Activated T-helper 1 cell treated with Interleukin-2 at 50 U/mL for 16 hours (primary cell): ENCODE data around the gene MATN3.
"Not testable (repeated sequence)": the region's sequence is repeated elsewhere in the genome, so short reads cannot be mapped to it uniquely, and the experiment has no call there.

Experiments used
- DNase-seq: peaks from one replicate; pipeline ENCODE4 v3.0.0-alpha.2; 2020; ENCODE audit warnings: low read depth

Gene MATN3

GRCh38 chr2:20012282-20013125, at the start of gene MATN3:
MATN3 (minus strand) TSS chr2:20012668; CDS start chr2:20012631, 37 bp downstream.
- DNase-seq, result no peak

- DNase-seq, result no peak
Measured at GRCh38 chr2:20061940-20062339, 49.5 kb upstream of the MATN3 start.

- no peak for DNase-seq
Measured at GRCh38 chr2:20061476-20061875, 49.0 kb upstream of the MATN3 start.

GRCh38 chr2:20060106-20060505, 47.6 kb upstream of the MATN3 start:
- no peak for DNase-seq

GRCh38 chr2:20057268-20057667, 44.8 kb upstream of the MATN3 start:
- DNase-seq, result no peak

GRCh38 chr2:20054931-20055330, 42.5 kb upstream of the MATN3 start:
- no peak for DNase-seq

GRCh38 chr2:20054119-20054518, 41.7 kb upstream of the MATN3 start:
- no peak for DNase-seq

- DNase-seq, result no peak
Measured at GRCh38 chr2:20052861-20053281, 40.4 kb upstream of the MATN3 start.

GRCh38 chr2:20052229-20052851, 39.9 kb upstream of the MATN3 start:
- DNase-seq, result no peak

GRCh38 chr2:20051532-20052228, 39.2 kb upstream of the MATN3 start, which contains the start of gene LAPTM4A:
LAPTM4A (minus strand) TSS chr2:20051628; CDS start chr2:20051520, 108 bp downstream.
- peak; percentile 95 for DNase-seq

- no peak for DNase-seq
Measured at GRCh38 chr2:20050646-20051531, 38.4 kb upstream of the MATN3 start.

GRCh38 chr2:20050104-20050645, 37.7 kb upstream of the MATN3 start:
- DNase-seq, result no peak

GRCh38 chr2:20049637-20050036, 37.2 kb upstream of the MATN3 start:
- DNase-seq, result no peak

GRCh38 chr2:20048488-20049448, 36.3 kb upstream of the MATN3 start:
- no peak for DNase-seq

- DNase-seq, result not testable (repeated sequence)
Measured at GRCh38 chr2:20045712-20046292, 33.3 kb upstream of the MATN3 start.

- DNase-seq, result no peak
Measured at GRCh38 chr2:20044778-20045177, 32.3 kb upstream of the MATN3 start.

- no peak for DNase-seq
Measured at GRCh38 chr2:20042531-20042930, 30.1 kb upstream of the MATN3 start.

GRCh38 chr2:20040489-20041172, 28.2 kb upstream of the MATN3 start:
- no peak for DNase-seq

- DNase-seq, result no peak
Measured at GRCh38 chr2:20037660-20038059, 25.2 kb upstream of the MATN3 start.
